HepG2 (cell line): ENCODE data around the gene NDUFA5. TPM values are rescaled to one million over a fixed set of nuclear protein-coding genes. Genes with fewer than 3 reads are reported as not detected.

Experiments used
- ATAC-seq: fragments of 200-7000 bp; cut with Tn5 transposase; 3 replicates; pipeline ENCODE4 v1.9.1; 2020; ENCODE audit warnings: mild to moderate bottlenecking, moderate library complexity
- BruUV-seq: library from RNA; stranded (reverse); fragments of 400-500 nt; replicated peaks from 2 replicates; lab custom pipeline; 2021; lab: Mats Ljungman, UMichigan
- CTCF ChIA-PET: fragments of 300-600 bp; formaldehyde crosslinking; extraction: SDS; loops from one replicate; lab custom pipeline; 2021; ENCODE audit warnings: low total read pairs, inconsistent platforms, low intra/inter-chr PET ratio; lab: Yijun Ruan, JAX
- POLR2A ChIA-PET: fragments of 350-600 bp; sonication (Branson Sonifier 250); formaldehyde crosslinking; loops from one replicate; lab custom pipeline; 2020; ENCODE audit warnings: antibody characterized with exemption, inconsistent platforms; lab: Yijun Ruan, JAX
- DNase-seq: peaks from one replicate; pipeline ENCODE4 v3.0.0-alpha.2; 2015; ENCODE audit warnings: low spot score
- FAIRE-seq: peaks from 3 replicates; lab custom pipeline; 2011; peaks lifted over from hg19 to GRCh38; lab: Jason Lieb, UNC
- H2AFZ ChIP-seq: one replicate; pipeline ENCODE4 v1.6.1; 2011; ENCODE audit warnings: low read length, inconsistent platforms
- H3K27ac ChIP-seq: fragments of 300-600 bp; 3 replicates; pipeline ENCODE4 v1.8.0; 2011; ENCODE audit warnings: mixed run types, mild to moderate bottlenecking, mixed read lengths, low read length, inconsistent platforms; ENCODE audit not compliant: insufficient read depth; ENCODE audit errors: extremely low read length
- H3K27me3 ChIP-seq, 2 experiments: fragments of 200-600 bp in 1 of 2; 2 replicates in 1 of 2; 3 replicates in 1 of 2; pipeline versions ENCODE4 v1.6.0 to v1.8.0; 2011; ENCODE audit warnings: low read length in 2 of 2, mild to moderate bottlenecking in 2 of 2, moderate library complexity in 2 of 2, inconsistent platforms in 1 of 2; ENCODE audit not compliant: insufficient read depth in 2 of 2, control insufficient read depth in 1 of 2
- H3K36me3 ChIP-seq, 2 experiments: fragments of 200-600 bp in 1 of 2; replicated peaks in 1 of 2; 2 replicates in 1 of 2; 3 replicates in 1 of 2; pipeline versions ENCODE4 v1.5.1 to v1.8.0; 2011; ENCODE audit warnings: low read length in 2 of 2, inconsistent platforms in 1 of 2; ENCODE audit not compliant: insufficient read depth in 2 of 2, control insufficient read depth in 1 of 2
- H3K4me1 ChIP-seq: 2 replicates; pipeline ENCODE4 v1.5.1; 2012; ENCODE audit warnings: low read length, inconsistent platforms; ENCODE audit not compliant: insufficient read depth
- H3K4me2 ChIP-seq: 2 replicates; pipeline ENCODE4 v1.6.0; 2011; ENCODE audit warnings: low read depth, low read length, inconsistent platforms
- H3K4me3 ChIP-seq, 3 experiments: fragments of 200-600 bp in 1 of 3; sonication (generic), shearing (Covaris generic) in 1 of 3; replicated peaks in 1 of 3; 2 replicates each; pipeline ENCODE4 v1.5.1; 2011 to 2016; ENCODE audit warnings: low read length in 3 of 3, inconsistent platforms in 2 of 3, low read depth in 2 of 3, mild to moderate bottlenecking in 2 of 3, control low read depth in 1 of 3, mixed read lengths in 1 of 3; ENCODE audit not compliant: insufficient read depth in 1 of 3
- H3K79me2 ChIP-seq: one replicate; pipeline ENCODE4 v1.6.1; 2011; ENCODE audit warnings: low read length, inconsistent platforms; ENCODE audit not compliant: insufficient read depth
- H3K9ac ChIP-seq: 2 replicates; pipeline ENCODE4 v1.6.0; 2011; ENCODE audit warnings: mild to moderate bottlenecking, low read depth, low read length, inconsistent platforms; ENCODE audit not compliant: insufficient read depth
- H3K9me3 ChIP-seq: 2 replicates; pipeline ENCODE4 v1.5.1; 2012; ENCODE audit warnings: mild to moderate bottlenecking, low read length
- H4K20me1 ChIP-seq: 2 replicates; pipeline ENCODE4 v1.6.0; 2011; ENCODE audit warnings: inconsistent platforms, mild to moderate bottlenecking, low read length, moderate library complexity; ENCODE audit not compliant: insufficient read depth
- SMC3 ChIP-seq: IDR thresholded peaks from 2 replicates; pipeline ENCODE4 v1.6.1; 2011; ENCODE audit warnings: low read length, improper control_type of control experiment
- STAG1 ChIP-seq: sonication (generic); formaldehyde crosslinking; IDR thresholded peaks from 2 replicates; pipeline ENCODE4 v1.4.0; 2020; ENCODE audit warnings: missing genetic modification reagents
- ZNF326 ChIP-seq: sonication (generic); formaldehyde crosslinking; IDR thresholded peaks from 2 replicates; pipeline ENCODE4 v1.4.0; 2020; ENCODE audit warnings: missing genetic modification reagents, borderline replicate concordance
- WGBS: methylation state at CpG from one replicate; pipeline ENCODE4 v1.1.6; 2017; ENCODE audit warnings: low lambda C conversion rate; 5-methylcytosine and 5-hydroxymethylcytosine counted together
- in situ Hi-C: cut with HindIII; loops from 2 replicates; pipeline ENCODE4 v1.10.0; 2017; ENCODE audit warnings: low pct_unique_long_range_greater_than_20kb; ENCODE audit not compliant: extremely low pct_ligation_motif_present
- intact Hi-C: fragments of 100-400 bp; cut with micrococcal nuclease; formaldehyde crosslinking; loops from one replicate; pipeline ENCODE4 v1.10.0; 2022; ENCODE audit not compliant: unreplicated experiment
- polyA plus RNA-seq, 8 experiments: library from polyadenylated mRNA; depleted of rRNA in 3 of 8; stranded (reverse) in 7 of 8; unstranded in 1 of 8; fragments of >200 nt; fragmentation: Illumina TruSeq in 4 of 8; extraction: Trizol in 4 of 8; gene quantifications; 2 replicates each; pipeline versions ENCODE4 v1.2.1 to v1.2.3, GENCODE V29; 2011 to 2016; ENCODE audit warnings: low read depth in 4 of 8, missing spikeins in 1 of 8, mixed read lengths in 1 of 8; ENCODE audit not compliant: insufficient read depth in 1 of 8
- total RNA-seq, 5 experiments: library from RNA; depleted of rRNA; stranded (reverse); fragments of >200 nt; fragmentation: Illumina TruSeq; extraction: Trizol; gene quantifications; 2 replicates each; pipeline ENCODE4 v1.2.3, GENCODE V29; 2016; ENCODE audit warnings: low read depth in 1 of 5
- TF ChIP-seq, protein P1 (sequence below): sonication (generic); formaldehyde crosslinking; IDR thresholded peaks from 2 replicates; pipeline ENCODE4 v1.5.0; 2020; ENCODE audit warnings: mild to moderate bottlenecking, missing genetic modification reagents, moderate library complexity
- TF ChIP-seq, protein P2 (sequence below): IDR thresholded peaks from 2 replicates; pipeline ENCODE4 v1.6.1; 2018; ENCODE audit warnings: missing genetic modification reagents, mild to moderate bottlenecking, missing compliant biosample characterization
- TF ChIP-seq, protein P3 (sequence below), 2 experiments: IDR thresholded peaks; 2 replicates each; pipeline ENCODE4 v1.6.1; 2011 to 2012; ENCODE audit warnings: low read length in 2 of 2, borderline replicate concordance in 1 of 2, low read depth in 1 of 2, mild to moderate bottlenecking in 1 of 2, moderate library complexity in 1 of 2
- TF ChIP-seq, protein P4 (sequence below): IDR thresholded peaks from 2 replicates; pipeline ENCODE4 v1.6.1; 2012; ENCODE audit warnings: low read depth, low read length, improper control_type of control experiment

Gene NDUFA5
- total and polyA plus RNA-seq, 2 of the 13 experiments (the other 11 are each of a cell fraction or from before 2014, with no cell fraction given): 16.9 to 55.9 TPM

DNA sequence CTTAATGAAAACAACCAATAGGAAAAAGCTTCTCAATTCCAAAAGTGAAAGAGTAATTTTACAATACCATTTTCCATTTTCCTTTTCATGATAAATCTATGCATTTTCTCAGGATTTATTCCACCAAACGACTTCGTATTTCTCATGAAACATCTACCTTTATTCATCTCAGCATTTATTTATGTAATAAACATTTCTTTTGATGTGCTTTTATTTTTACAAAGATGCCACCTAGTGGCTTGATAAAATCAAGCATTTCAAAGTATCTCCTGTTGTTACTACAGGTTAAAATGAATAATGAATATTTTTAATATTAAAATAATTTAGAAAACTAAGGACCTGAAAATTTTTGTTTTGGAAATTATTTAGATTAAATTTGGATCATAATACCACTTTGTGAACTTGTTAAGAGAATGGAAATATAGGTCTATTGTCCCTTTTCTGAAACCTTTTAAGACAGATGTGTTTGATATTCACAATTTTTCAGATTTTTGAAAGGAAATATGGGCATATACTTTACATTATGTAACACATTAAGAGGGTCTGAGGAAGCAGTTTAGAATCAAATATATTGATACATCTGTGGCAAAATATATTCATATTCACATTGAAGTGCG lies 20.5 kb downstream of the NDUFA5 start:
- Histone ChIP-seq H2AFZ (no peak overlapping the region), H3K36me3 (no peaks in the 10 kb centered on the region), H3K4me3 (no peak overlapping the region), H3K27ac (no peak overlapping the region), H3K27me3 (peaks cover 0 to 10% of the 10 kb centered on the region in 2 experiments; a peak in 3 of 5 replicates), H3K9me3 (no peaks in the 10 kb centered on the region), H3K4me1 (peaks cover 6% of the 10 kb centered on the region), H3K79me2 (no peaks in the 10 kb centered on the region), H3K4me2 (no peak overlapping the region), H3K9ac (no peak overlapping the region), H4K20me1 (no peaks in the 10 kb centered on the region)
- DNase-seq (peak; percentile 13), FAIRE-seq (no peak), ATAC-seq (no peak)
- TF ChIP-seq ZNF326 (CRISPR knock-in tag) (no peak), SMC3 (0 out of 2 replicates have a peak, but pooled peaks have one; percentile 1), STAG1 (CRISPR knock-in tag) (peak; percentile 22; the same call in 1 of the 2 replicates)
- TF ChIP-seq, protein P1, sequence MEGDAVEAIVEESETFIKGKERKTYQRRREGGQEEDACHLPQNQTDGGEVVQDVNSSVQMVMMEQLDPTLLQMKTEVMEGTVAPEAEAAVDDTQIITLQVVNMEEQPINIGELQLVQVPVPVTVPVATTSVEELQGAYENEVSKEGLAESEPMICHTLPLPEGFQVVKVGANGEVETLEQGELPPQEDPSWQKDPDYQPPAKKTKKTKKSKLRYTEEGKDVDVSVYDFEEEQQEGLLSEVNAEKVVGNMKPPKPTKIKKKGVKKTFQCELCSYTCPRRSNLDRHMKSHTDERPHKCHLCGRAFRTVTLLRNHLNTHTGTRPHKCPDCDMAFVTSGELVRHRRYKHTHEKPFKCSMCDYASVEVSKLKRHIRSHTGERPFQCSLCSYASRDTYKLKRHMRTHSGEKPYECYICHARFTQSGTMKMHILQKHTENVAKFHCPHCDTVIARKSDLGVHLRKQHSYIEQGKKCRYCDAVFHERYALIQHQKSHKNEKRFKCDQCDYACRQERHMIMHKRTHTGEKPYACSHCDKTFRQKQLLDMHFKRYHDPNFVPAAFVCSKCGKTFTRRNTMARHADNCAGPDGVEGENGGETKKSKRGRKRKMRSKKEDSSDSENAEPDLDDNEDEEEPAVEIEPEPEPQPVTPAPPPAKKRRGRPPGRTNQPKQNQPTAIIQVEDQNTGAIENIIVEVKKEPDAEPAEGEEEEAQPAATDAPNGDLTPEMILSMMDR (CRISPR knock-in tag): 0 out of 2 replicates have a peak, but pooled peaks have one; percentile 4
- TF ChIP-seq, protein P2, sequence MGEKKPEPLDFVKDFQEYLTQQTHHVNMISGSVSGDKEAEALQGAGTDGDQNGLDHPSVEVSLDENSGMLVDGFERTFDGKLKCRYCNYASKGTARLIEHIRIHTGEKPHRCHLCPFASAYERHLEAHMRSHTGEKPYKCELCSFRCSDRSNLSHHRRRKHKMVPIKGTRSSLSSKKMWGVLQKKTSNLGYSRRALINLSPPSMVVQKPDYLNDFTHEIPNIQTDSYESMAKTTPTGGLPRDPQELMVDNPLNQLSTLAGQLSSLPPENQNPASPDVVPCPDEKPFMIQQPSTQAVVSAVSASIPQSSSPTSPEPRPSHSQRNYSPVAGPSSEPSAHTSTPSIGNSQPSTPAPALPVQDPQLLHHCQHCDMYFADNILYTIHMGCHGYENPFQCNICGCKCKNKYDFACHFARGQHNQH (CRISPR knock-in tag): no peak
- TF ChIP-seq, protein P3, sequence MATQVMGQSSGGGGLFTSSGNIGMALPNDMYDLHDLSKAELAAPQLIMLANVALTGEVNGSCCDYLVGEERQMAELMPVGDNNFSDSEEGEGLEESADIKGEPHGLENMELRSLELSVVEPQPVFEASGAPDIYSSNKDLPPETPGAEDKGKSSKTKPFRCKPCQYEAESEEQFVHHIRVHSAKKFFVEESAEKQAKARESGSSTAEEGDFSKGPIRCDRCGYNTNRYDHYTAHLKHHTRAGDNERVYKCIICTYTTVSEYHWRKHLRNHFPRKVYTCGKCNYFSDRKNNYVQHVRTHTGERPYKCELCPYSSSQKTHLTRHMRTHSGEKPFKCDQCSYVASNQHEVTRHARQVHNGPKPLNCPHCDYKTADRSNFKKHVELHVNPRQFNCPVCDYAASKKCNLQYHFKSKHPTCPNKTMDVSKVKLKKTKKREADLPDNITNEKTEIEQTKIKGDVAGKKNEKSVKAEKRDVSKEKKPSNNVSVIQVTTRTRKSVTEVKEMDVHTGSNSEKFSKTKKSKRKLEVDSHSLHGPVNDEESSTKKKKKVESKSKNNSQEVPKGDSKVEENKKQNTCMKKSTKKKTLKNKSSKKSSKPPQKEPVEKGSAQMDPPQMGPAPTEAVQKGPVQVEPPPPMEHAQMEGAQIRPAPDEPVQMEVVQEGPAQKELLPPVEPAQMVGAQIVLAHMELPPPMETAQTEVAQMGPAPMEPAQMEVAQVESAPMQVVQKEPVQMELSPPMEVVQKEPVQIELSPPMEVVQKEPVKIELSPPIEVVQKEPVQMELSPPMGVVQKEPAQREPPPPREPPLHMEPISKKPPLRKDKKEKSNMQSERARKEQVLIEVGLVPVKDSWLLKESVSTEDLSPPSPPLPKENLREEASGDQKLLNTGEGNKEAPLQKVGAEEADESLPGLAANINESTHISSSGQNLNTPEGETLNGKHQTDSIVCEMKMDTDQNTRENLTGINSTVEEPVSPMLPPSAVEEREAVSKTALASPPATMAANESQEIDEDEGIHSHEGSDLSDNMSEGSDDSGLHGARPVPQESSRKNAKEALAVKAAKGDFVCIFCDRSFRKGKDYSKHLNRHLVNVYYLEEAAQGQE (IDR thresholded peaks at IDR 0.05; ENCODE audit: borderline replicate concordance in 1 of 2, low read depth in 1 of 2, low read length in 2 of 2): no peak
- TF ChIP-seq, protein P4, sequence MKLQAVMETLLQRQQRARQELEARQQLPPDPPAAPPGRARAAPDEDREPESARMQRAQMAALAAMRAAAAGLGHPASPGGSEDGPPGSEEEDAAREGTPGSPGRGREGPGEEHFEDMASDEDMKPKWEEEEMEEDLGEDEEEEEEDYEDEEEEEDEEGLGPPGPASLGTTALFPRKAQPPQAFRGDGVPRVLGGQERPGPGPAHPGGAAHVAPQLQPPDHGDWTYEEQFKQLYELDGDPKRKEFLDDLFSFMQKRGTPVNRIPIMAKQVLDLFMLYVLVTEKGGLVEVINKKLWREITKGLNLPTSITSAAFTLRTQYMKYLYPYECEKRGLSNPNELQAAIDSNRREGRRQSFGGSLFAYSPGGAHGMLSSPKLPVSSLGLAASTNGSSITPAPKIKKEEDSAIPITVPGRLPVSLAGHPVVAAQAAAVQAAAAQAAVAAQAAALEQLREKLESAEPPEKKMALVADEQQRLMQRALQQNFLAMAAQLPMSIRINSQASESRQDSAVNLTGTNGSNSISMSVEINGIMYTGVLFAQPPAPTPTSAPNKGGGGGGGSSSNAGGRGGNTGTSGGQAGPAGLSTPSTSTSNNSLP: peak; percentile 75
- ChIA-PET POLR2A (no interaction called here), CTCF (interaction anchor here (4.3 kb wide), 1 partner anchor 43 kb away, joined by 28 read pairs; no protein-coding TSS in a partner anchor)
- BruUV-seq: no TSS peak
- intact Hi-C loops (loop anchor here (1.0 kb wide), 1 partner anchor 43 kb away; no protein-coding TSS in a partner anchor), in situ Hi-C loops (loop anchor here (5.0 kb wide), 1 partner anchor 45 kb away; no protein-coding TSS in a partner anchor)
- WGBS: 46% methylated on average over 3 of the region's 3 CpGs
